Mucosa of descending colon (tissue), 3 donors: Measurements from ENCODE around the gene SAMD15. TPM values are rescaled to one million over a fixed set of nuclear protein-coding genes. Genes with fewer than 3 reads are reported as not detected.

Experiments
- ATAC-seq: fragments of 200-7000 bp; cut with Tn5 transposase; one replicate; pipeline ENCODE4 v1.9.1; 2020; ENCODE audit warnings: mild to moderate bottlenecking, moderate library complexity
- DNase-seq, 3 donors: peaks; one replicate each; pipeline ENCODE4 v3.0.0-alpha.2; 2020
- H3K36me3 ChIP-seq: fragments of 200-600 bp; one replicate; pipeline ENCODE4 v1.8.0; 2021; ENCODE audit warnings: low read depth, mild to moderate bottlenecking
- H3K4me1 ChIP-seq: fragments of 200-600 bp; one replicate; pipeline ENCODE4 v1.8.0; 2021; ENCODE audit warnings: low read depth, mild to moderate bottlenecking
- H3K4me3 ChIP-seq: fragments of 200-600 bp; one replicate; pipeline ENCODE4 v1.8.0; 2021; ENCODE audit warnings: mild to moderate bottlenecking
- H3K9me3 ChIP-seq: fragments of 200-600 bp; one replicate; pipeline ENCODE4 v1.8.0; 2021; ENCODE audit warnings: mild to moderate bottlenecking
- intact Hi-C, 2 donors: fragments of 100-400 bp; cut with DNase I in 1 of 2; cut with micrococcal nuclease in 1 of 2; formaldehyde crosslinking; loops; one replicate each; pipeline versions ENCODE4 v1.11.0 to v1.11.1; 2022; cut with DNase I, micrococcal nuclease
- total RNA-seq, 3 donors: library from RNA; stranded (reverse); fragmentation: NEBNext Ultra II Directional in 2 of 3; extraction: Animal tissue kit (Norgen Biotek cat#: 25700) in 2 of 3; gene quantifications; one replicate each; pipeline versions ENCODE4 v1.2.1 to v1.2.4, GENCODE V29; 2021 to 2023
- TF ChIP-seq, protein P1 (sequence below): fragments of 200-600 bp; IDR thresholded peaks from one replicate; pipeline ENCODE4 v1.8.0; 2022; ENCODE audit warnings: antibody characterized with exemption, mild to moderate bottlenecking
- donor health status: DM: no; HTN: no; CAD: no; lungs with moderate emphysema.
- donor health status: DM: no; HTN: no; CAD: no.
- donor health status: DM: no; HTN: yes; CAD: no.

Gene SAMD15
- total RNA-seq, 3 donors from 2014 or later = 0.29 to 0.66 (median 0.43) TPM

DNA sequence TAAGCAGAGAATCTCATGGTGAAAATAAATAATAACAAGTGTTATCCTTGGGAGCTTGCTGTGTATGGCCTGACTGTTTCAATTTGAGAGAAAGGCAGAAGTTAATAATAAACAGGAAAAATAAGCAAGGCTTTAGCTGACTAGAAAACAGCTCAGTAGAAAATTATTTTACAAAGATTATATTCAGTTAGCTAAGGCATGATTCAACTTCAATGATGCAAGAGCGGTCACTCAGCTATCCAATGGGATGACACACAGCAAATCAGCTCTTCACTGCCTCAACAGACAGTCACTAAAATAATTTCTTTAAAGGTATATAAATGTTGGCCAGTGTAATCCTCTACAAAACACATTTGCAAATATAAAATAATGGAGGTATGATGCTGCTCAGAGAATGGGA is 37.8 kb upstream of the SAMD15 start:
- no peaks in the 10 kb centered on the region for H3K36me3 ChIP-seq
- TF ChIP-seq, protein P1, sequence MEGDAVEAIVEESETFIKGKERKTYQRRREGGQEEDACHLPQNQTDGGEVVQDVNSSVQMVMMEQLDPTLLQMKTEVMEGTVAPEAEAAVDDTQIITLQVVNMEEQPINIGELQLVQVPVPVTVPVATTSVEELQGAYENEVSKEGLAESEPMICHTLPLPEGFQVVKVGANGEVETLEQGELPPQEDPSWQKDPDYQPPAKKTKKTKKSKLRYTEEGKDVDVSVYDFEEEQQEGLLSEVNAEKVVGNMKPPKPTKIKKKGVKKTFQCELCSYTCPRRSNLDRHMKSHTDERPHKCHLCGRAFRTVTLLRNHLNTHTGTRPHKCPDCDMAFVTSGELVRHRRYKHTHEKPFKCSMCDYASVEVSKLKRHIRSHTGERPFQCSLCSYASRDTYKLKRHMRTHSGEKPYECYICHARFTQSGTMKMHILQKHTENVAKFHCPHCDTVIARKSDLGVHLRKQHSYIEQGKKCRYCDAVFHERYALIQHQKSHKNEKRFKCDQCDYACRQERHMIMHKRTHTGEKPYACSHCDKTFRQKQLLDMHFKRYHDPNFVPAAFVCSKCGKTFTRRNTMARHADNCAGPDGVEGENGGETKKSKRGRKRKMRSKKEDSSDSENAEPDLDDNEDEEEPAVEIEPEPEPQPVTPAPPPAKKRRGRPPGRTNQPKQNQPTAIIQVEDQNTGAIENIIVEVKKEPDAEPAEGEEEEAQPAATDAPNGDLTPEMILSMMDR = no peak
- no peak overlapping the region for H3K4me3 ChIP-seq
- ATAC-seq (no peak), DNase-seq (no peak)
- H3K4me1 ChIP-seq = no peaks in the 10 kb centered on the region
- no peaks in the 10 kb centered on the region for H3K9me3 ChIP-seq
- intact Hi-C loops = no loop called here

DNA sequence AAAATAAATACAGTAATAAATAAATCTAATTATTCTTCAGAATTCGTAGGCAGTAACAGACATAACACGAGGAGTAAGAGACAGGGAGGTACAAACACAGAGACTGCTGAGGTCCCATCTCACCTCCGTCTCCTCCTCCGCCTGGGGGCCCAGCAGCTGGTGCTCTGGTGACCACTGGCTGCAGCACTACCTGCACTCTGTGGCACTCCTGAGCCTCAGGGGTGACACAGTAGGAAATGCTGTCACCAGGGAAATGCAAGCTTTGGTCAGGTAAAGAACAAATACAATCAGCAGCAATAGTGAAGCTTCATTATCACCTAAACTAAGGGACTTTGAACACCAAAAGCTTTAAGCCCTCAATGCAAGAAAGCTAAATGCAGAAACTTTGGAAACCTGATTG is 36.8 kb upstream of the SAMD15 start:
- Histone ChIP-seq H3K4me3 (no peak overlapping the region), H3K36me3 (no peaks in the 10 kb centered on the region), H3K9me3 (no peaks in the 10 kb centered on the region), H3K4me1 (no peaks in the 10 kb centered on the region)
- DNase-seq (no peak), ATAC-seq (no peak)
- TF ChIP-seq, protein P1 = no peak
- intact Hi-C loops = no loop called here

DNA sequence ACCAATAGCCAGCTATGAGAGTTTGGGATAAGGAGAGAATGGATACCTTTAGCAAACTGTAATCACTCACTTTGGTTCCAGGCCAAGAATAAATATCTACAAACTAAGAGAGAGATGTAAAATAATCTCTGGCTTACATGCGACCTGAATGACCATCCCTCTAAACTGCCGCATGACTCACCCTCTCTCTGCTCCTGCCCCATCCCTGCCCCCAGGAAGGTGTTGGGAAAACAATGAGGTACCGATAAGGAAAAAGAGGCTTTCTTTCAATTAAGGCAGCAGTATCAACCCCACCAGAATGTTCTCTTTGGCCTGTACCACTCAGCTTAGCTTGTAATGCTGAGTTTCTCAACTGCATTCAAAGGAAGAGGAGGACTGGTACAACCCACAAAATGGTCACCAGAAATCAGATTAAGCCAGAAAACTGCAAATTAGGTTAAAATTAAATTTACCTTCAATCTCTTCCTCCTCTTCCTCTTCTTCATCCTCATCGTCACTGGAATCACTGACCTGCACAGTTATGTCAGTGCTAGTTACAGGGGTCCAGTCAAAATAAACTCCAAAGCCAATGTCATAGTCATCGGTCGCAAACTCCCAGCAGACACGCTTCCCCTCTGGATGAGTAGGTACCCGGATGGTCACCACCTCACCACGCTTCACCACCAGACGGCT is 34.3 kb upstream of the SAMD15 start:
- TF ChIP-seq, protein P1 = no peak
- ATAC-seq (no peak), DNase-seq (no peak)

DNA sequence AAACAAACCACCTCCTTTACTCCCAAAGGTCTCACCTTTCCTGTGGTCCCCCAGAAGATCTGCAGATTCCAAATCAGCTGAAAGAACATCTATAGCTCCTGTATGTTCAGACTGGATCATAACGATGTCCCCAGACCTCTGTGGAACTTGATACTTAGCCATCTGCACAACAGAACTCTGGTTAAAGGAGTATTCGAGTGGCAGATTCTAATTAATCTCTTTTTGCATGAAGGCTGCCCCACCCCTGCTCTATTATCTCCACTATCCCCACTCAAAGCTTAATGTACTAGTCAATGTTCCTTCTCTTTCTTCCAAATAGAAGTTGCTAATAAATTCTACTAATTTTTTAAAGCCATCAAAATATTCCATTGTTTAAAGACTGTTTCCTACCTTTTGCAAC is 33.5 kb upstream of the SAMD15 start:
- no peak for ATAC-seq
- Histone ChIP-seq H3K4me3 (no peak overlapping the region), H3K36me3 (no peaks in the 10 kb centered on the region), H3K9me3 (no peaks in the 10 kb centered on the region), H3K4me1 (no peaks in the 10 kb centered on the region)
- intact Hi-C loops = no loop called here
- TF ChIP-seq, protein P1 = no peak
- no peak for DNase-seq

More for the DNA sequence above, 34.3 kb upstream of the SAMD15 start:
- H3K36me3 ChIP-seq = no peaks in the 10 kb centered on the region
- intact Hi-C loops = no loop called here
- H3K4me1 ChIP-seq = no peaks in the 10 kb centered on the region
- H3K9me3 ChIP-seq = no peaks in the 10 kb centered on the region
- H3K4me3 ChIP-seq = no peak overlapping the region

DNA sequence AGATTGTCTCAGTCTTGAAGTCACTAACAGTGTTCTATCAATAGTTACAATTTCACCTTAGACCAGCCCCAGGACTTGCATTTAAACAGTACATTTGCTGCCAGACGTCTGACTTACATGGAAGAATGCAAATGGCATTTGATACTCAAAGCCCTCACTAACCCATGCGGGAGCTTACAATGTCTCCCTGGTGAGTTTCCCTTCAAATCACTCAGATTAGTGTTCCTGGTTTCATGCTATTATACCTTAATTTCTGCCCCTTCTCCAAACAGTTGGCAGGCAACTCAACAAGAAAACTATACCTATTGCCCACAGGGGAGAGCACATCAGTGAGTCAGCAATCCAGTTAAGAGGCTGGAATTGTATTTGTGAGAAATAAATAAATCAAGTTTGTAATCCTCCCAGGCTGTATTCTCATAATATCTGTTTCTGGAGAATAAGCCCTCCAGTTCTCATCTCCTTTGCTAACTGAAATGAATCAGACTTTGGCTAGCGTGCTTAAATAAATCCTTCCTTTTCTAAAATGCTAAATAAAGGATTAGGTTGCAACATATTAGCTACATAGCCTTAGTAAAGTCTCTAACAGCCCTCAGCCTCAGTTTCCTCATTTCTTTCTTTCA is 32.7 kb upstream of the SAMD15 start:
- DNase-seq = no peak
- intact Hi-C loops = no loop called here
- no peaks in the 10 kb centered on the region for H3K9me3 ChIP-seq
- H3K36me3 ChIP-seq = no peaks in the 10 kb centered on the region
- H3K4me3 ChIP-seq = no peak overlapping the region
- TF ChIP-seq, protein P1 = no peak
- ATAC-seq = no peak
- H3K4me1 ChIP-seq = no peaks in the 10 kb centered on the region
